T-helper 22 cell (primary cell): ENCODE data around the gene STX16.

Experiments
- DNase-seq: peaks from one replicate; pipeline ENCODE4 v3.0.0-alpha.2; 2020; ENCODE audit warnings: low read depth

The STX16 gene

DNA sequence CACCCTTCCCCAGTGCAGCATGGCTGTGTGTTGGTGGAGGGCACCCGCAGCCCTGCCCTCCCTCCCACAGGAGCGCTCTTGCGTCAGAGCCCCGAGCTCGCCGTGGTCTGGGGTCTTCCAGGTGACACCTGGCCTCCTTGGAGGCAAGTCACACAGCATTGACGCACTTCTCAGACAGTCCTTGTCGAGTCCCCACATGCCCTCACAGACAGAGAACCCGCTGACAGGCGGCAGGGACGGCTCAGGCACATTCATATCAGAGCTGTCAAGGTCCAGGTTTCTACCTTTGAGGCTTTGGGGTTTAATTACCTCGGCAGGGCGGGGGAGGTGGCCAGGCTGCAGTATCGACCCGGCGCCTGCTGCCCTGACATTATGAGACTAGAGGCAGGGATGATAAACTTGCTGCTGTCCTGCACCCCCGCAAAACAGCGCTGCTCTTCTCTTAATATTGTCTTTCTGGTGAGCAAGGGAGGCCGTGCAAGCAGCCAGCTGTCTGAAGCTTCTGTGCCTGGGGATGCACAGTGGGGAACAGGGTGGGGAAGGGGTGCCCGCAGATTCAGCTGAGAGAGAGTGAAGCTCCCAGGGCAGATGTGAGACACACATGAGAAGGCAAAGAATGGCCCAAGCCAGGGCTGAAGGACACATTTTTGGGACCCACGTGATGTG lies 46.3 kb downstream of the STX16 start:
- DNase-seq: no peak

DNA sequence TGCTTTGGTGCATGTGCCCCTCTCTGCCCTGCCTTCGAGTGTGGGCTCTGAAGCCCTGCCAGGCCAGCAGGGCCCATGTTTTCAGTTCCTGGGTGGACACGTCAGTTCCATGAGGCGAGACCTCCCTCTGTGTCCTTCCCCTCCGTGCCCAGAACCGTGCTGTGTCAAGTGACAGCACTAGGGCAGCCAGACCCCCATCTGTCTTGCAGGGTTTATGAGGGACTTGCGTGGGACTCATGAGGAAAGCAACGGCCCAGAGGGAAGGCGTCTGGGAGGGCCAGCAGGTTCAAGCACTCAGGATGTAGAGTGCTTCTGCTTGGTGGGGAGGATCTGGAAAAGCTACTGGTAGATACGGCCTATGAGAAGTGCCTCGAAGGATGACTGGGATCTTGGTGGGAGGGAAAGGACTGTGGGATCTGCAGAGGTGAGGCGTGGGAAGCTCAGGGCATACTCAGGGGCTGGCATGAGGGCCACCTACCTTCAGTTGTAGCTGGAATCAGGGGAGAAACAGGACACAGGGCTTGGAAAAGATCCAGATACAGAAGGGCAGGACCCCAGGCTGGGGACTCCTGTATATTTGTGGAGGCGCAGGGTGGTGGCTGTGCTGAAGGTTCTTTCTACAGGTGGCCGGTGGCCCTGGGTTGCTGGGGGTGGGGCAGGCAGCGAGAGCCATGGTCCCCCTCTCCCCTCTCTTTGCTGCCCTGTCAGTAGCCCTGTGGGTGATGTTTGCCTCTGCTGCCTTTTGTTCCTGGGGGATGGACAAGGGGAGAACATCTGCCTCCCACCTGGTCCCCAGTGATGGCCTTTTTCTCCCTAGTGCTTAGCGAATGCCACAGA lies 47.0 kb downstream of the STX16 start:
- no peak for DNase-seq

DNA sequence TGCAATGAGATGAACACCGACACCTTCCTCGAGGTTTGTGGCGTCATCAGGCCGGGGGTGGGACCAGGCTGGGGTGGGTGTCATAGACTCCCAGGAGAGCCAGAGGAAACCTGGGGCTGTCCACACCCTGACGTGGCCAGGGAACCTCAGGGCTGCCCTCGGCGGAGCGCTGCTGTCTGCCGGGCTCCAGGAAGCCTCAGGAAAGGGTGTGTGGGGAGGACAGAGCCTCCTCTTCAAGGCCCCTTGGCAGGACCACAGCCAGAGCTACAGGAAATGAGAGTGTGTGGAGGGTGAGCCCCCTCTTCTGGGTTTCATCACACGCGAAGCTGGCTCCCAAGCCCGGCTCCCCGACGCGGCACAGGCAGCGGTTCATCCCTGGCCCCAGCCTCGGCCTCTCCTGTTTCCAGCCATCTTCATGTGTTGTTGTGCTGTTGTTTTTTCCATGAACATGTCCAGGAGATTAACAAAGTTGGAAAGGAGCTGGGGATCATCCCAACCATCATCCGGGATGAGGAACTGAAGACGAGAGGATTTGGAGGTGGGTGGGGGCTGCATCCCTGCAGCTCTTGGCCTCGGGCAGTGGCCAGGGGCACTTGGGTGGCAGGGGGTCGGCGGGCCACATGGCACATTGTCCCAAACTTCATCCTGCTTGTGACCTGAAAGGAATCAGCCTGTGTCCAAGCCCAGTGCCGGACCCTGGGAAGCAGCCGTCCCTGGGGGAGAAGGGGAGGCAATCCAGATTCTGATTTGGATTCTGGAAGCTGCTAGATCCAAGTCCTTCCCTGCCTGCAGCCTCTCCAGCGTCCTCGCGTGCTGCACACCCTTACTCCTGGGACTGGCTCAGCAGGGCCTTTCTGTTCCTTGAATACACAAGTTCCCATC lies 47.9 kb downstream of the STX16 start:
- DNase-seq: no peak

DNA sequence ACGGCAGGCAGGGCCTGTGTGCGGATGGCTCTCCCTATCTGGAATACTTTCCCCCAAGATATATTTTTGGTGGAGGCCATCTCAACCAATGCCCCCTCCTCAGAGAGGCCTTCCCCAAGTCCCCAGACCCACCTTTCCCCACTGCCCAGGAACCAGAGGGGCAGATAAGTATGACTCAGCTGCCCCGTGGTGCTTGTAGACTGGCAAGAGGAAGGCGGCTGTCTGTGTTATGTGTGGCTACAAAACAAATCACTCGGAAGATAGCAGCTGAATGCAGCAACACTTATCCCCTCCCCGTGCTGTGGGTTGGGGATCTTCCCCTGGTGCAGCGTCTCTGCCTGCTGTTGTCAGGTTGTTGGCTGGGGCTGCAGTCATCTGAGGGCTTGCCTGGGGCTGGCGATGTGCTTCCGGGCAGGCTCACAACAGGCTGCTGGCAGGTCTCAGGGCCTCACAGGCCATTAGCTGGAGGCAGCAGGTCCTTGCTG lies 48.6 kb downstream of the STX16 start:
- no peak for DNase-seq

DNA sequence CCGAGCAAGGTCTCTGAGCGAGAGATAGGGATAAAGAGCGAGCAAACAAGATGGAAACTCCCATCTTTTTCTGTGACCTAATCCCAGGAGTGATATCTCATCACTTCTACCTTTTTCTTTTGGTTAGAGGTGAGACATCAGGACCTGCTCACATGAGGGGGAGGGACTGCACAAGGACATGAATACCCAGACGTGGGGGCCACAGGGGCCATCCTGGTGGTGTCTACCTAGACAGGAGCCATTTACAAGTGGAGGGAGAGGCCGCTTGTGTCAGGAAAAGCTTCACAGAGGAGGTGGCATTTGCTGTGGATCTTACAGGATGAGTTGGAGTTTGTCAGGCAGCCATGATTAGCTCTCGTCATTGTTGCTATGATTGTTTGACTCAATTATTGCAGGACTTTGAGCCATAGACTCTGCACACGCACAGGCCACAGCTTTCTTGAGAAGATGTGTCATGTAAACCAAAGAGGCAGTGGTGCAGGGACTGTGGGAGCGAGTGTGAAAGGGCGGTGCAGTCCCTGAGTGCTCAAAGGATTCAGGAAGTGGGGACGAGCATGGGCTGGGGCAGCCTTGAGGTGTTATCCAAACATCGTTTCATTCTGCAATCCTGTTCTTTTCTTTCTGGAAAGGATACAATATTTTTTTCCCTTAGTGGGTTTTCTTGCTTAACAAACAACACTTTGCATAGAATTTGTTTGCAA lies 49.2 kb downstream of the STX16 start:
- no peak for DNase-seq

DNA sequence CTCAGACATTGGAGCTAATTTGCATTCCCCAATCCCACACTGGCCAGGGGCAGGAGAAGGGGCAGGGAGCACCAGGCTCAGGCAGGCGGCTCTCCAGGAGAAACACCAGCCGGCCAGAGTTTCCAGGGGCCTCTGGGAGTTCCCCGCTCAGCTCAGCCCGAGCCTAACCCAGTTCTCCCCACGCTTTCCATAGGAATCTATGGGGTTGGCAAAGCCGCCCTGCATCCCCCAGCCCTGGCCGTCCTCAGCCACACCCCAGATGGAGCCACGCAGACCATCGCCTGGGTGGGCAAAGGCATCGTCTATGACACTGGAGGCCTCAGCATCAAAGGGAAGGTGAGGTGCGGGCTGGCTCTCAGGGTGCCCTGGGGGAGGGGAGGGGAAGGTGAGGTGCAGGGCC lies 49.7 kb downstream of the STX16 start:
- no peak for DNase-seq

DNA sequence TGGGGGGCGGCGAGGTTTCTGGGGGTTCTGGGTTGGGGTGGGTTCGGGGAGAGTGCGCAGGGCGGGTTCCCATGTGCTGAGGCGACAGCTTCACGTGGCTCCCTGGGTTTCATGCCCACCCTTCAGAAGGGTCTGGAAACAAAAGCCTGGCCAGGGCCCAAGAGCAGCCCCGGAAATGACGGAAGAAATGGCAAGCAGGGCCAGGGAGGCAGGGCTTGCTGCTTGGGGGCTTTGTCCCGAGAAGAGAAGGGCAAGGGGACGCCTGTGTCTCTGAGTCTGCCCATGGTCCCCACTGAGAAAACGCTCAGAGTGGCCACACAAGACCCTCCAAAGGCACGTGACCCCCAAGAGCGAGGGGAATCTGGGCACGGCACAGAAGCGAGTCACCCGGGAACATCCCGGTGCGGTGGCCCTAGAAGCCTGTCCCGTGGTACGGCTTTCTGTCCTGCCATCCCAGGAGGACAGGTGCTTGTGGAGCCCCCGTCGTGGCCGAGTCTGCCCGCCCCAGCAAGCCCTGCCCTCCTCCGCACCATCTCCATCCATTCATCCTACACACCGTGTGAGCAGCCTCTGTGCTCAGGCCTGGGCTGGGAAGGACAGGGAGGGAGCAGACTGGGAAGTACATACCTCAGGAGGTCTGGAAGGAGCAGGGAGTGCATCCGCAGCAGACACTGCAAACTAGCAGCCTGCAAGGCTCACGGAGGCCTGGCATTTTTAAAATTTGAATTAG lies 50.5 kb downstream of the STX16 start:
- DNase-seq: no peak

DNA sequence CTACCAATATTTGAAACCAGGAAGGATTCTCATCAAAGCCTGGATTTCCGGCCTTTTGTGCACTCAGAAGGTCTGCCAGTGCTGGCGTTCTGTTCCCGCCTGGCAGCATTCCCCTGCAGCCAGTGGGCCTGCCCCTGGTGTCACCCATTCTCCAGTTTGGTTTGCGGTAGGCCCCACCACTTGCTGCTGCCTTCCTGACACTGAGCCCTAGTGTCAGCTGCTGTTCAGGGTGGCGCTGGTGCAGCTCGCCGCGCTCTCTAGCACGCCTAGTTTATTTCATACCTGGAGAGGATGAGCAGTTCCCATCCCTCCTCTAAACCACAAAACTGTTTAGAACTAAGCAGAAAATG lies 51.1 kb downstream of the STX16 start:
- DNase-seq: no peak

DNA sequence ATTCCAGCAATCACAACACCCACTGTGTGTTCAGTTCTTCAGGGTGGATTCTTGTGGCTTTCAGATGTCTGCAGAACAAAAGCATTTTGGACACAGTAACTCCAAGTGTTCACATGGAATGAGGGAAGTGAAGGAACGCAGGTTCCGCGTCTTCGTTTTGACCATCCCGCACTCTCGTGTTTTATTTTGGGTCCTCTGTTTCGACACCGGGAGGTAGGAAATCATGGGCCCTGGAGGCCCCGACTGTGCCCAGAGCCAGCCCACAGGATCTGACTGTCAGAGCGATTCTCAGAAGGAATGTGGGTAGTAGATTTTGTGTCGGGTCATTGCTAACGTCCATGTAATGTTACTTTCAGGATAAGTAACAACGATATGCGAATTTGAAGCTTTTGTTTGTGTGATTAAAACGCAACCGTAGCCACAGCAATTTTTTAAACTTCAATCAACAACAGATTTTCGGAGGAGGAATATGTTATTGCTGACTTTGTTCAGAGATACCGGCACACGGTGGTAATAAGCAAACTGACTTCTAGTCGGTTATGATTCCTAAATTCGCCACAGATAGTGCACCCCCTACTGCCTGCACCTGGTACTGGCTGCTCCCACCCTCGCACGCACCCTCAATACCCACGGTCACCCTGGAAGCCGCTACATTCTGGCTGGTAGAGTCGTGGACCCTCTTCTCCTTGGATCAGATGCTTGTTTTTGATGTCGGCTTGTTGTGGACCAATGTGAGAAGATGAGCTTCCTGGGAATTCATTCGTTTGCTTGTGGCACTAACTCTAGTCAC lies 52.0 kb downstream of the STX16 start:
- no peak for DNase-seq

DNA sequence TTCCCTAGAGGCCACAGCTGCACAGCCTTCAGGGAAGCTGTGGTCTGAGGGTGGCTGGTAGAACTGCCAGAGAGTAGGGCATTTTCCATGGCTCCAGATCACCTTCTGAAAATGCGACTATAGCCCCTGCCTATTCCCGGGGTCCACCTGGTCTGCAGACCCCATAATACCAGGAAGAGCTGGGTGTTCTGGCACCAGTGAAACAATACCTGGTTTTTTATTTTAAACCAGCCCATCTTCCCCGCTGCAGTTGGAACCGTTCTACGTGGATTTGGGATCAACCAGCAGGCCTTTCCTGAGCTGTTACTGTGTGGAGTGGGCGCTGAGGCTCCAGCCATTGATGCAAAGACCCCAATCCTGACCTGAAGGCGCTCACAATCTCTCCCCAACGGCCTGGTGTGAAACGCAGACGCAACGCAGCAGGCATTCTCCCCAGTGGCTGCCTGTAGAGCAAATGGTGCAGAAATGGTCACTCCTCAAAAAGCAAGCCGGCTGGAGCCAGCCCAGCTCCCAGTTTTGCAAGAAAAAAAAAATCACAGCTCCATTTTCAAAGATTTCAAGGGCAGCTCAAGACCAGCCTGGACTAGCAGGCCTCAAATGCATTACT lies 52.8 kb downstream of the STX16 start:
- DNase-seq: no peak

DNA sequence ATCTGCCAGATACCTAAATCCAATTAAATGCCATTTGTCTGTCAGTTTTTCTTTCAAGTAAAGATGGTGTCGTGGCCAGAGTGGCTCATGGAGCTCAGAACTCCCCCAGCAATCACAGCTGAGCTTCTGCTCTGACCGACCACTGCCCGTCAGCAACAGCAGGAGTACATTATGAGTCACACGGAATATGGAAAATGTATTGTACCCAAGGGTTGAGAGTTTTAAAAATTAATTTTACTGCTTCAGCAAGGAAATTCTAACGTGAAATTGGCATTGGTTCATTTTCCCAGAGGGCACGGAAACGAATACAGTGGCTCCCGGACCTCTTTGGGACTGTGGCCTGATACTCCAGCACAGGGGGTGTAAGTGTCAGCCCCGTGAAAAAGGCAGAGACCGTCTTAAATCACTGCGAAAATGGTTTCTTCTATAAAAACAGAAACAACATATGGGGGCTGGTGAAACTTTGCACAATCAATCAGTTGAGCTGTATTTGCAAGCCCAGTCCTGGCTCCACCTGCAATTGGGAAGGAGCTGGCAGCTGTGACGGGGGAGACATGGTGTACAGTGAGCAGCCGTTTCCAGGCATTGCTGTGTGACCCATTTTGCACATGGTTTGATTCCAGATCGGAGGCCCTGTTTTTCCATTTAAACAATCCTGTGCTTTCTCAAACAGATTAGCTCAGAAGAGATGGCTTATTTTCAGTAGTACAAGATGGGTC lies 54.3 kb downstream of the STX16 start:
- no peak for DNase-seq

DNA sequence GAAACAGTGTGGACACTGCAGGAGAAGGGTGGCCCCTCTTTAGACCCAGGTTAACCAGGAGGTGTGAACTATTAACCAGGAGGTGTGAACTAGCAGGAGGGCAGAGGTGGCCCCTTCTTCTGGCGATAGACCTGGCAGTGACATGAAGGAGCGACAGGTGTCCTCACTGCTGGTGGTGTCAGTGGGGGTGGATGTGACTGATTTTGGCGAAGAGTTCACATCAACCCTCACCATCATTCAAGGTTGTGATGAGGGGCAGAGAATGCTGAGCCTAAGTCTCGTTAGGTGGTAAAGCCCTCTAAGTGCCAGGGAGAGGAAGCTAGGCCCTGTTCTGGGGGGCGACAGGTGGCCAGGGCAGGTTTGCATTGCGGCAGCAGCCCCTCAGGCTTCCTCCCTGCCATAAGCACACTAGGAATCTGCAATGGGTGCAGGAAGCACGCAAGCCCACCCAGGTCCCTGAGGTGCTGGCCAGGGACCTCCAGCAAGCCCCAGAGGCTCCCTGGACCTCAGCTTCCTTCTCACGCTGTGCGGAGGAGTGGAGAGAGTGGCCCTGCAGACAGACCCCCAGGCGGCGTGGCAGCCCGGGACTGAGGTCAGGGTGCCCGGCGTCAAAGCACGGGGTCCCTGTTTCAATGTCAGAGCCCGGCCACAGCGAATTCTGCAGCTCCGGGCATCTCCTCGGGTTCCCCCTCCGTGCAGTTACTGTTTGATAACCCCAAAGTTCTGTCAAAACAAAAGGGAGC lies 55.2 kb downstream of the STX16 start:
- no peak for DNase-seq

DNA sequence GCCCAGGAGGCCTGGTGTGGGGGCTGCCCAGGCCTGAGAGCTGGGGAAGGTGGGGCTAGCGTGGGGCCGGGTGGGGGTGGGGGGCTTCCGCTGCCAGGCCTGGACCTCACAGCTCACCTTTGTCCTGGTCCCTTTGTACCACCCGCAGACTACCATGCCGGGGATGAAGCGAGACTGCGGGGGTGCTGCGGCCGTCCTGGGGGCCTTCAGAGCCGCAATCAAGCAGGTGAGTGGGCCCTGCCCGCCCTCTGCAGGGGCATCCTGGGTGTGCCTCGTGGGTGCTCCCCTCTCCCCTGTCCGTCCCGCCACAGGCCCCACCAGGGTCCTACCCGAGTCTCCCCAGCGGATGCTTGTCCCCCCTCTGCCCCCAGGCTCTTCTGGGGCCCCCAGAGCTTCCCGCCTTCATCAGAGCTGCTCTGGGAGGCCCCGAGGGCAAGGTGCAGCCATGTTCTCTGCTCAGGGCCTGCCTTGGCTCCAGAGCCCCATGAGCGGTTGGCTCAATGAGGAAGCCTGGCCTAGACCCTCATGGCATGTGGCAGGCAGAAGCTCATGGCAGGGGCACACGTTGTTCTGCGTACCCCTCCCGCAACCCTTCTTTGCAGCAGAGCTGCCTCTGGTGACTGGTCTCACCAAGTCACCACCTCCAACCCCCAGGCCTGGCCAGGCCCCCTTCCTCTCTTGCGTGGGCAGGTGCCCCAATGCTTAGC lies 56.0 kb downstream of the STX16 start:
- no peak for DNase-seq

DNA sequence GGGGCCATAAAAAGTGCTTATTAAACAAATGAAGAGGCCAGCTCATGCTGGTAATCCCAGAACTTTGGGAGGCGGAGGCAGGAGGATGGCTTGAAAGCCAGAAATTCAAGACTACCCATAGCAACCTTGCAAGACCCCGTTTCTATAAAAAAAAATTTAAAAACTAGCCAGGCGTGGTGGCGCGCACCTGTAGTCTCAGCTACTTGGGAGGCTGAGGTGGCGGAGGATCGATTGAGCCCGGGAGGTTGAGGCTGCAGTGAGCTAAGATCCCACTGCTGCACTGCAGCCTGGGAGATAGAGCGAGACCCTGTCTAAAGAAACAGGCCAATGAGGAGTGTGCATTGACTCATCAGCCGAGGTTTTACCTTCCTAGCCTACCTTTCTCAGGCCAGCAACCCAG lies 56.7 kb downstream of the STX16 start:
- no peak for DNase-seq

DNA sequence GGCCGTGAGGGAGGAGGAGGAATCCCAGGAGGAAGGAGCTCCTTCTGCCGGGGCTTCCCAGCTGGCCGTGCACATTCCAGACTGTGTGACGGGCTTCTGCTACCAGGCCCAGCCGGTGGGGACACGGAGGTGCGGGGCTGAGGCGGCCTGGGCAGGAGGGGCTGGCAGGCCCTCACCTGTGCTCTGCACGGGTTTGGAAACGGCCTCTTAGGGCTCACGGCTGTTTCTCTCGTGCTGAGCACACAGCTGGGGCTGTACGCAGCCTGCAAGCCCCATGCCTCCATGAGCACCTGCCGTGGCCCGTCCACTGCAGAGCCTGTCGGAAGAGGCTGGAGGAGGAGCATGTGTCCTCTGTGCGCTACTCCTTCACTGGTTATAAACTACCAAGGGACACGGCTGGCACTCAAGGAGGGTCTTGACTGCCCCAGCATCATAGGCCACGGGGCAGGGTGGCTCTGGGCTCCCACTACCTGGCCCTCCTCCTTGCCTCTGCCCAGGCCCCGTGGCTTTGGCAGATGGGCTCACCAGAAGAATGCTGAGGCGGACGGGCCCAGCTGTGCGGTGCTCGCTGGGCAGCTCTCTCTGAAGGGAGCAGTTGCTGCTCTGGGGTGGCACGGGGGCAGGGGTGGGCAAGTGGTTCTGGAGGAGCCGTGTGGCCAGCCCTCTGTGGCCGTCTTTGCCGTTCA lies 57.3 kb downstream of the STX16 start:
- no peak for DNase-seq

DNA sequence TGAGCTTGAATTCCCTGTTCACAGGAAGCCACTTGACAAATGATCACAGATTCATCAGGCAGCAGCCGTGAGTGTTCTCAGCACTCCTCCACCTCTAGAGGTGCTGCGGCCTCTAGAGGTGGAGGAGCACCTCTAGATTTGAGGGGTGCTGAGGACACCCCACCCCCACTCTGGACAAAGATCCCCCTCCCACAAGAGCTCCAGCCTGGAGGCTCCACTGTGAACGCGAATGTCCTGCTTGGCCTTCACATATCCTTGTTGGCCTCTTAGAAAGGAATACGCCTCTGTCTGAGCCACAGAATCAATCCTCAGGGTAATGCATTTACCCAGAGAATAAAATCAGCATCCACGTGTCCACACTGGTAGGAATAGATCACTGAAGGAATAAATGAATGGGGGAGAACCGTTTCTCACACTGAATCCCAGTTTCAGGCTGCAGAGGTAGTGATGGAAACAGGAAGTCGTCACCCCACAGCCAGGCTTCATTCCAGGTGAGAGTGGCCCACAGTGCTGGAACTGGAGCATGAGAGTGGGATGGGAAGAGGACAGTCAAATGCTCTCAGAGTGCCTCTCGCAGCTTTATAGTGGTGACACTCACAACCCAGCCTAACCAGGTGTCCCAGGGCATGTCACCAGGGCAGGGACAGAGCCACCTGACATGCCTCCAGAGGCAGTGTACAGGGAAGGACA lies 58.1 kb downstream of the STX16 start:
- DNase-seq: no peak

DNA sequence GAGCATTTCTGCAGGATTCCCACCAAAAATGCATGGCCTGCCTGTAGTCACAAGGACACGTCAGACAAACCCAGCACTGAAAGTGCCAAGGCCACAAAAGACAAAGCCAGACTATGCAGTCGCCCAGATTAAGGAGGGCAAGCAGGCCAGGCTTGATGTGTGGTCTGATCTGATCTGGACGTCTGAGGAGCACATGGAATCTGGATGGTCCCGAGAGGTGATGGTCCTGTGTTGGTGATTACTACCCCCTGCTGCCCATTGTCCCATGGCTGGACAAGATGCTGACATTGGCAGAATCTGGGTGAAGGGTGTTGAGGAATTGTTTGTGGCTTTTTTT lies 58.6 kb downstream of the STX16 start:
- DNase-seq: no peak
